Activated naive CD8-positive, alpha-beta T cell treated with anti-CD3 and anti-CD28 coated beads, Interleukin-2, amount 50 U/mL, for 24 hours (primary cell): ENCODE measurements around the gene MDK.

ENCODE experiments used
- ATAC-seq: fragments of 150-1000 bp; cut with Tn5 transposase; one replicate; pipeline ENCODE4 v1.10.0; 2021
- DNase-seq: peaks from one replicate; pipeline ENCODE4 v3.0.0; 2021
- H3K27ac Mint-ChIP-seq: one replicate; pipeline ENCODE4 v1.8.0; 2021; ENCODE audit warnings: mild to moderate bottlenecking, mixed read lengths
- H3K27me3 Mint-ChIP-seq: one replicate; pipeline ENCODE4 v1.8.0; 2021; ENCODE audit warnings: mixed read lengths
- H3K36me3 Mint-ChIP-seq: one replicate; pipeline ENCODE4 v1.8.0; 2021; ENCODE audit warnings: low read depth, mixed read lengths
- H3K4me1 Mint-ChIP-seq: one replicate; pipeline ENCODE4 v1.8.0; 2021; ENCODE audit warnings: mixed read lengths
- H3K4me3 Mint-ChIP-seq: one replicate; pipeline ENCODE4 v1.8.0; 2021; ENCODE audit warnings: mild to moderate bottlenecking, moderate library complexity, mixed read lengths
- H3K9me3 Mint-ChIP-seq: one replicate; pipeline ENCODE4 v1.8.0; 2021; ENCODE audit warnings: mixed read lengths

Gene MDK

GRCh38 chr11:46389450-46390330, 8.2 kb downstream of the MDK start:
- peak overlapping the region; percentile 36 for H3K4me3 Mint-ChIP-seq
- H3K9me3 Mint-ChIP-seq = no peaks in the 10 kb centered on the region
- ATAC-seq (peak; percentile 62), DNase-seq (peak; percentile 80)
- H3K27ac Mint-ChIP-seq = no peak overlapping the region
- peaks cover 71% of the 10 kb centered on the region for H3K27me3 Mint-ChIP-seq
- H3K4me1 Mint-ChIP-seq = peaks cover 22% of the 10 kb centered on the region
- H3K36me3 Mint-ChIP-seq = peaks cover 1% of the 10 kb centered on the region

DNA sequence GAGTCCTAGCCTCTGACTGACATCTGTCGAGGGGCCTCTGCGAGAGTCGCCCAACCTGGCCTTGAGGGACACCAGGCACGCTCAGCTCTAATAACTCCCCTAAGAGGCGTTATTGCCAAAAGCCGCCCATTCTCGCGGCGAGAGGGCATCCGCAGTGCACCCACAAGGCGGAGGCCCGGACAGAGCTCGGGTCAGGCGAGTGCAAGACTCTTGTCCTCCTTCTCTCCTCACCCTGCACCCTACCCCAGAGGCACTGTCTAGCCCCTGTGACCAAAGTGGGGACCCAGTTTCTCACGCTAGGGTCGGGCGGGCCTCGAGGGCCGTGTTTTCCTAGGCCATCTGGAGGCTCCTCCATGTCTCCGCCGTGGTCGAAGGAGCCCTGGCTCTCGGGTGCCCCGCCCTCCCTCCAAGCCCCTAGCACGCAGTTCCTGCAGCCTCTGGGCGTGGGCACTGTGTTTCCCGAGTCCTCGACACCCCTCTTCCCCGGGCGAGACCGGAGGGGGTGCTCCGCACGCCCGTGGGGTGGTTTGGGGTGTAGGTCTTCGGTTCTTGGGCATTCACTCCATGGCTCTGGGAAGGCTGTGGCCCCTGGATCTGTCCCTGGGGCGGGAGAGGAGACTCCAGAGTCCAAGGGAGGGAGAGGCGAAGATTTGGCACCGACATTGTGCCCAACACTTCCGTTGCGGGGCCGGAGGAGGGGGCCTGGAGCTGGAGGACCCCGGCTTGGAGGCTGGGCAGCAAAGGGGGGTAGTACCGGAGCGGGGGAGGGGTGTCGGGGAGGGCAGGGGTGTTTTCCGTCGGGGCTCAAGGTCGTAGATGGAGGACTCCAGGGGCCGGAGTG, 9.1 kb downstream of the MDK start:
- peaks cover 65% of the 10 kb centered on the region for H3K27me3 Mint-ChIP-seq
- H3K9me3 Mint-ChIP-seq = no peaks in the 10 kb centered on the region
- H3K36me3 Mint-ChIP-seq = peaks cover 1% of the 10 kb centered on the region
- DNase-seq (no peak), ATAC-seq (no peak)
- peak overlapping the region; percentile 34 for H3K4me3 Mint-ChIP-seq
- no peak overlapping the region for H3K27ac Mint-ChIP-seq
- H3K4me1 Mint-ChIP-seq = peaks cover 22% of the 10 kb centered on the region

GRCh38 chr11:46391186-46391577, 9.7 kb downstream of the MDK start:
- Mint-ChIP-seq H3K36me3 (peaks cover 1% of the 10 kb centered on the region), H3K4me1 (peaks cover 22% of the 10 kb centered on the region), H3K27ac (no peak overlapping the region), H3K4me3 (no peak overlapping the region), H3K9me3 (no peaks in the 10 kb centered on the region), H3K27me3 (peaks cover 60% of the 10 kb centered on the region)
- ATAC-seq (no peak), DNase-seq (no peak)

DNA sequence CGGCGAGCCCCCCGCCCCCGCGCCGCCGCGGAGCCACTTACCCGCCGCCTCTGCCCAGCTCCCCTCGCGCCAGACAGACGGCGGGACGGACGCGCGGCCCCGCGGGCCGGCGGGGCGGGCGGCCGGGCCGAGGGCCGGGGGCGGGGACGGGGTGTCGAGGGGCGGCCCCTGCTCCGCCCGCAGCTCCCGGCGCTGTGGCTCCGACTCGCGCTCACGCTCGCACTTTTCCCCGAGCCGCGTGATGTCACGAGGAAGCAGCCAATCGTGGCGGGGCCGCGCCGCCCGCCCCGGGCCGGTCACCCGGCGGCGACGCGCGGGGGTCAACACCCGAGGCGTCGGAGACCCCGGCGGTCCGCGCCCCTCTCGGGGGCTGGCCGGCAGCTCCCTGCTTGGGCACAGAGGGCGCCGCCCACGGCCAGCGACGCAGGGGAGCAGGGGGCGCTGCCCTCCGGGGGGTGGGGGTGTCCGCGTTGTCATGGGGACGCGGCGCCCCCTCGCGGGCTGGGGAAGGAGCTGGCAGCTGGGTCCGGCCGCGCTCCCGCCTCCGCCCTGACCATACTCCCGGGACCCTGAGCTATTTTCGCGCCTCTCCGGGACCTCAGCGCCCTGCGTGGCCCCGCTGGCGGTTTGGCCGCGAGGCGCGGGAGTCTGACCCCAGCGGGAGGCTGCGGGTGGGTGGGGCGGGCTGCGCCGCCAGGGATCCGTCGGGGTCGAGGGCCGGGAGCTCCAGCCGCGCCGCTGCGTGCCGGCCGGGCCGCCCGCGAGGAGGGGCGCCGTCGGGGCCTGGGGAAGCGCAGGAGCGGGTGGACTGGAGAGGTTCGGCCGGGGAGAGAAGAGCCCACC, 10.3 kb downstream of the MDK start, which contains the start of gene CHRM4:
Gene CHRM4 (minus strand): TSS at position 199 of the 843 bp plus-strand sequence. CDS start 5,219 bp downstream, outside the sequence.
- Mint-ChIP-seq H3K9me3 (no peaks in the 10 kb centered on the region), H3K36me3 (peaks cover 1% of the 10 kb centered on the region), H3K27me3 (peaks cover 54% of the 10 kb centered on the region), H3K27ac (no peak within 1 kb of the TSS), H3K4me3 (peak within 1 kb of the TSS; percentile 68), H3K4me1 (peaks cover 20% of the 10 kb centered on the region)
- no peak for DNase-seq
- ATAC-seq = no peak

GRCh38 chr11:46392421-46393230, 11.2 kb downstream of the MDK start:
- Mint-ChIP-seq H3K27me3 (peaks cover 46% of the 10 kb centered on the region), H3K9me3 (no peaks in the 10 kb centered on the region)

GRCh38 chr11:46393231-46393616, 11.8 kb downstream of the MDK start:
- Mint-ChIP-seq H3K9me3 (no peaks in the 10 kb centered on the region), H3K36me3 (peaks cover 3% of the 10 kb centered on the region), H3K4me3 (peak overlapping the region; percentile 68)

More at GRCh38 chr11:46392421-46393230, 11.2 kb downstream of the MDK start:
- Mint-ChIP-seq H3K4me3 (peak overlapping the region; percentile 68), H3K4me1 (peaks cover 20% of the 10 kb centered on the region), H3K36me3 (peaks cover 3% of the 10 kb centered on the region), H3K27ac (no peak overlapping the region)
- DNase-seq = peak; percentile 84
- peak; percentile 79 for ATAC-seq

DNA sequence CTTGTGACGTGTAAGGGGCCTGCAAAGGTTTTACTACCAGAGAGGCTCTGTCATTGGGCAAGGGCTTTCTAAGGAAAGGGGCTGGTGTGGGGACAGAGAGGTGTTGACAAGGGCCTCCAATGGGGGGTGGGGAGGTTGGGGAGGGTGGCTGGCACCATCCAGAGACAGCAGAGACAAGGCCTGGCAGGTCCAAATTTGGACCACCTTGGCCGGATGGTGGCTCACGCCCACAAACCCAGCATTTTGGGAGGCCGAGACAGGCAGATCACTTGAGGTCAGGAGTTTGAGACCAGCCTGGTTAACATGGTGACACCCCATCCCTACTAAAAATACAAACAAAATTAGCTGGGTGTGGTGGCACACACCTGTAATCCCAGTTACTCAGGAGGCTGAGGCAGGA, 12.3 kb downstream of the MDK start:
- no peak for ATAC-seq
- Mint-ChIP-seq H3K27ac (no peak overlapping the region), H3K9me3 (no peaks in the 10 kb centered on the region), H3K4me3 (no peak overlapping the region), H3K36me3 (peaks cover 3% of the 10 kb centered on the region), H3K4me1 (peaks cover 18% of the 10 kb centered on the region), H3K27me3 (peaks cover 37% of the 10 kb centered on the region)
- DNase-seq = no peak

More at GRCh38 chr11:46393231-46393616, 11.8 kb downstream of the MDK start:
- Mint-ChIP-seq H3K27ac (no peak overlapping the region), H3K27me3 (peaks cover 42% of the 10 kb centered on the region), H3K4me1 (peaks cover 20% of the 10 kb centered on the region)
- DNase-seq (no peak), ATAC-seq (no peak)

DNA sequence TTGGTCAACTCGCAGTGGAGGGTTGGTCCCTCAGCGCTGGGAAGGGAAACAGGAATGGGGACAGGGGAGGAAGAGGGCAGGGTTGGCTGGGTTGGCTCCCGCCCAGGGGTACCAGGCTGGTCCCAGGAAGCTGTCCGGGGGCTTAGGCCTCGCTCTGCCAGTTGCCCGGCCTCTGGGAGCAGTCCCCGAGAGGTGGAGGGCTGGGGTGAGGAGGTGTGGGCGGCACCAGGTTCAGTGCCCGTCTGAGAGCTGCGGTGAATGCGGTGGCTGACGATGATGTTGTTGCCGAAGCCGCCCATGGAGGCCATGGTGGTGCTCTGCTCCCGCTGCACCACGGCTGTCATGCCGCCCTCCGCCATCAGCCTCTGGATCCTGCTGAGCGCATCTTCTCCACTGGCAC, 16.1 kb downstream of the MDK start:
- Mint-ChIP-seq H3K9me3 (no peaks in the 10 kb centered on the region), H3K27me3 (peaks cover 15% of the 10 kb centered on the region), H3K27ac (no peak overlapping the region), H3K36me3 (peaks cover 3% of the 10 kb centered on the region), H3K4me1 (peaks cover 9% of the 10 kb centered on the region), H3K4me3 (no peak overlapping the region)
- DNase-seq (no peak), ATAC-seq (no peak)

DNA sequence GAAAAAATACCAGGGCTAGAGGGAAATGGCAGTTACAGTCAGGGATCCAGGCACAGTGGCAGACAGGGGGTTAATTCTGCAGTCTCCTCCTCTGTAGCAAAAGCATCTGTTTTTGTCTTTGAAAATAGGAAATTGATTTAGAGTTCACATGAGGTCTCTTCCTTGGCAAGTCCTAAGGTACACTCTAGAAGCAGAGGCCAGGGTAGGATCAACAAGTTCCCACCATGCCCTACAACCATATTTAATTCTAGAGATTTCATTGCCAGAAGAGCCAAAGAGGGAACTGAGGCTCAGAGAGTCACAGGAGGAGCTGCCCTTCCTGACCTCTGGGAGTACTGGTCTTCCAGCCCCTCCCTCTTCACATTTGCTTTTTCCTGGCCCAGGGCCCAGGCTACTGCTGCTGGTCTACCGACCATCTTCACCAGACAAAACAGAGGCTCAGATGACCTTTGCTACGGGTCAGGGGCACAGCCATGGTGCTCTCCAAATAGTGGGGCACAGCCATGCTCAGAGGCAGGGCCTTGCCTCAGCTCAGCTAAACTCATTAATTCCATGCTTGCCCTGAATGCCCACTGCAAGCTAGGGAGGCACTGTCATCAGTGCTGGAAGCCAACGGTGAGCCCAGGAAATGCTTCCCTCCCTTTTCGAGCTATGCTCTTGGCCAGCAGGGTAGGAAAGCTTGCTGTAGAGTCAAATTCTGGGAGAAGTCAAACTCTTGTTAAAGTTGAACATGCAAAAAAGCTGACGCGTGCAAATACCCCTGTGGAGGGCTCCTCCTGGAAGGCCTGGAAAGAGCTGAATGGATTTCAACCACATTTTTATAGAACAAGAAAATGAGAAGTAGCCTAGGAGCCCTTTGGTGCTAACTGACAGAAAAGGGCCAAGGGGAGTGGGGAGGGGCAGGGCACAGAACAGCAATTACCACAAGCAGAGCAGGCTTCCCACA, 21.8 kb downstream of the MDK start:
- peaks cover 19% of the 10 kb centered on the region for H3K36me3 Mint-ChIP-seq
- no peaks in the 10 kb centered on the region for H3K27me3 Mint-ChIP-seq
- no peak overlapping the region for H3K27ac Mint-ChIP-seq
- no peak overlapping the region for H3K4me3 Mint-ChIP-seq
- ATAC-seq (no peak), DNase-seq (no peak)
- no peaks in the 10 kb centered on the region for H3K9me3 Mint-ChIP-seq
- no peaks in the 10 kb centered on the region for H3K4me1 Mint-ChIP-seq

DNA sequence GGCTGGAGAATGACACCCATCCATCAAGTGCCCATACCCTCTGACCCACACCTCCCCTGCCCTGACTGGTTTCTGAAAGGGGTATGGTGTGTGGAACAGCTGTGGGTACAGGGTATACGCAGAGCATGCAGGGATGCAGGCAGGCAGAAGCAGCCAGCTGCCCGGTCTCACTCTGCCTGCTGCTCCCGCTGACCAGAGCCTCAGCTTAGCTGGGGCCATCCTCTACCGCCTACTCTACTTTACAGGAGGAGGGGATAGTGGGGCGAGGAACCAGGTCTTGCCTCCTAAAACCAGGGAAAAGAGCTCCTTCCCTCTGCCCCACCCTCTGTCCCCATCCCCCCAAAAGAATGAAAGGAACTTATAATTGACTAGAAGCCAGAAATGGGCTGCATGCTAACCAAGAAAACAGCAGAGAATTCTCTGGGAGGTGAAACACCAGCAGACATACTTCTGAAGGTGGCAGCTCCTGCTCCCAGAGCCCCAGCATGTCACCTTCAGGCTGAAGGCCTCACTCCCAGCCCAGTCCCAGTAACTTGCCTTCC, 23.1 kb downstream of the MDK start:
- H3K27me3 Mint-ChIP-seq = no peaks in the 10 kb centered on the region
- no peaks in the 10 kb centered on the region for H3K4me1 Mint-ChIP-seq
- no peak overlapping the region for H3K4me3 Mint-ChIP-seq
- no peak overlapping the region for H3K27ac Mint-ChIP-seq
- no peaks in the 10 kb centered on the region for H3K9me3 Mint-ChIP-seq
- ATAC-seq (no peak), DNase-seq (no peak)
- H3K36me3 Mint-ChIP-seq = peaks cover 23% of the 10 kb centered on the region

DNA sequence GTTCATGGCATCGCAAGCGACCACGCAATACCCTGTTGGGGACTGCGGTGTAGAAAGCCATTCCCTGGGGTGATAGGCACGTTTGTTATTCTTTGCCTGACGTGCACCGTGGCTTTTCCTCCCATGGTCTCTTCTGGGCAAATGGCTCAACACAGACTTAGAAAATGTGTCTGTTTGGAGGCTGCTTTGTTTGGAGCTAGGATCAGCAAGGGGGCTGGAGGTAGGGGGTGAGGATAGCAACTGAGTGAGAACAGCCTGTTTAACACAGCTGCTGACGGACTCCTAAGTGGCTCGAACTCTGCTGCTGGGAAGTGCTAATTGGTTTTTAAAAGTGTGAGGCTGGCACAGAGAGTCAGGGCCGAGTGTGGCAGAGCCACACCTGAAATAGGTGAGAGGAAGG, 26.2 kb downstream of the MDK start:
- peaks cover 26% of the 10 kb centered on the region for H3K36me3 Mint-ChIP-seq
- no peaks in the 10 kb centered on the region for H3K9me3 Mint-ChIP-seq
- no peak overlapping the region for H3K4me3 Mint-ChIP-seq
- DNase-seq = no peak
- no peaks in the 10 kb centered on the region for H3K4me1 Mint-ChIP-seq
- ATAC-seq = no peak
- H3K27me3 Mint-ChIP-seq = no peaks in the 10 kb centered on the region
- H3K27ac Mint-ChIP-seq = no peak overlapping the region

GRCh38 chr11:46408407-46408986, 27.0 kb downstream of the MDK start:
- ATAC-seq (no peak), DNase-seq (no peak)
- H3K4me1 Mint-ChIP-seq = no peaks in the 10 kb centered on the region
- H3K27me3 Mint-ChIP-seq = no peaks in the 10 kb centered on the region
- no peak overlapping the region for H3K27ac Mint-ChIP-seq
- H3K9me3 Mint-ChIP-seq = no peaks in the 10 kb centered on the region
- H3K4me3 Mint-ChIP-seq = no peak overlapping the region
- peaks cover 21% of the 10 kb centered on the region for H3K36me3 Mint-ChIP-seq
